ENCODE data around the gene AEBP2. TPM values are rescaled to one million over a fixed set of nuclear protein-coding genes. Genes with fewer than 3 reads are reported as not detected.

The AEBP2 gene
- total RNA-seq, 1 experiment from 2014 or later: 31.6 TPM

GRCh38 chr12:19529951-19530636, 90.8 kb downstream of the AEBP2 start:
- no peak for DNase-seq
- H3K36me3 ChIP-seq (ENCODE audit: insufficient read depth, low read length): no peaks in the 10 kb centered on the region
- H3K9me2 ChIP-seq (replicated peaks; ENCODE audit: insufficient read depth, low read length): no peaks in the 10 kb centered on the region
- H3K27ac ChIP-seq (ENCODE audit: low read length): no peak overlapping the region
- no peak overlapping the region for H3K4me3 ChIP-seq (ENCODE audit: low read length)
- no peak overlapping the region for H3K9ac ChIP-seq (ENCODE audit: low read length)
- no peak overlapping the region for H2AFZ ChIP-seq (ENCODE audit: low read length)
- H3K79me2 ChIP-seq (ENCODE audit: low read length): no peaks in the 10 kb centered on the region
- no peaks in the 10 kb centered on the region for H3K9me3 ChIP-seq (ENCODE audit: low read length)
- no peak overlapping the region for H3K4me2 ChIP-seq (ENCODE audit: low read depth, low read length, poor library complexity, severe bottlenecking)
- no peaks in the 10 kb centered on the region for H4K20me1 ChIP-seq (ENCODE audit: insufficient read depth, low read depth, low read length)
- H3K4me1 ChIP-seq (ENCODE audit: low read length): no peaks in the 10 kb centered on the region
- no peaks in the 10 kb centered on the region for H3K27me3 ChIP-seq (ENCODE audit: low read length)

- H3K4me3 ChIP-seq (ENCODE audit: low read length): no peak overlapping the region
- H3K36me3 ChIP-seq (ENCODE audit: insufficient read depth, low read length): no peaks in the 10 kb centered on the region
- no peaks in the 10 kb centered on the region for H3K9me3 ChIP-seq (ENCODE audit: low read length)
- H2AFZ ChIP-seq (ENCODE audit: low read length): no peak overlapping the region
- H3K4me1 ChIP-seq (ENCODE audit: low read length): no peaks in the 10 kb centered on the region
- no peaks in the 10 kb centered on the region for H3K79me2 ChIP-seq (ENCODE audit: low read length)
- DNase-seq: no peak
- H3K27me3 ChIP-seq (ENCODE audit: low read length): no peaks in the 10 kb centered on the region
- H3K27ac ChIP-seq (ENCODE audit: low read length): no peak overlapping the region
- H3K4me2 ChIP-seq (ENCODE audit: low read depth, low read length, poor library complexity, severe bottlenecking): no peak overlapping the region
- no peak overlapping the region for H3K9ac ChIP-seq (ENCODE audit: low read length)
- no peaks in the 10 kb centered on the region for H4K20me1 ChIP-seq (ENCODE audit: insufficient read depth, low read depth, low read length)
- H3K9me2 ChIP-seq (replicated peaks; ENCODE audit: insufficient read depth, low read length): no peaks in the 10 kb centered on the region
Measured at GRCh38 chr12:19530637-19531023, 91.3 kb downstream of the AEBP2 start.

- Histone ChIP-seq H2AFZ (ENCODE audit: low read length) (no peak overlapping the region), H3K9ac (ENCODE audit: low read length) (no peak overlapping the region), H3K27ac (ENCODE audit: low read length) (no peak overlapping the region), H3K4me1 (ENCODE audit: low read length) (no peaks in the 10 kb centered on the region), H4K20me1 (ENCODE audit: insufficient read depth, low read depth, low read length) (no peaks in the 10 kb centered on the region), H3K9me3 (ENCODE audit: low read length) (no peaks in the 10 kb centered on the region), H3K36me3 (ENCODE audit: insufficient read depth, low read length) (no peaks in the 10 kb centered on the region), H3K4me3 (ENCODE audit: low read length) (no peak overlapping the region), H3K27me3 (ENCODE audit: low read length) (no peaks in the 10 kb centered on the region), H3K9me2 (replicated peaks; ENCODE audit: insufficient read depth, low read length) (no peaks in the 10 kb centered on the region), H3K4me2 (ENCODE audit: low read depth, low read length, poor library complexity, severe bottlenecking) (no peak overlapping the region), H3K79me2 (ENCODE audit: low read length) (no peaks in the 10 kb centered on the region)
- no peak for DNase-seq
Measured at GRCh38 chr12:19533567-19533966, 94.3 kb downstream of the AEBP2 start.

GRCh38 chr12:19539071-19539470, 99.8 kb downstream of the AEBP2 start:
- no peaks in the 10 kb centered on the region for H3K79me2 ChIP-seq (ENCODE audit: low read length)
- no peaks in the 10 kb centered on the region for H3K9me3 ChIP-seq (ENCODE audit: low read length)
- H3K4me1 ChIP-seq (ENCODE audit: low read length): no peaks in the 10 kb centered on the region
- H3K36me3 ChIP-seq (ENCODE audit: insufficient read depth, low read length): no peaks in the 10 kb centered on the region
- DNase-seq: no peak
- H3K9me2 ChIP-seq (replicated peaks; ENCODE audit: insufficient read depth, low read length): no peaks in the 10 kb centered on the region
- H4K20me1 ChIP-seq (ENCODE audit: insufficient read depth, low read depth, low read length): no peaks in the 10 kb centered on the region
- H3K27me3 ChIP-seq (ENCODE audit: low read length): no peaks in the 10 kb centered on the region
- no peak overlapping the region for H3K4me2 ChIP-seq (ENCODE audit: low read depth, low read length, poor library complexity, severe bottlenecking)
- H3K4me3 ChIP-seq (ENCODE audit: low read length): no peak overlapping the region
- no peak overlapping the region for H2AFZ ChIP-seq (ENCODE audit: low read length)
- H3K9ac ChIP-seq (ENCODE audit: low read length): no peak overlapping the region
- H3K27ac ChIP-seq (ENCODE audit: low read length): no peak overlapping the region

GRCh38 chr12:19539836-19540235, 100.5 kb downstream of the AEBP2 start:
- Histone ChIP-seq H3K27ac (ENCODE audit: low read length) (no peak overlapping the region), H3K9me2 (replicated peaks; ENCODE audit: insufficient read depth, low read length) (no peaks in the 10 kb centered on the region), H3K9me3 (ENCODE audit: low read length) (no peaks in the 10 kb centered on the region), H3K9ac (ENCODE audit: low read length) (no peak overlapping the region), H3K4me1 (ENCODE audit: low read length) (no peaks in the 10 kb centered on the region), H4K20me1 (ENCODE audit: insufficient read depth, low read depth, low read length) (no peaks in the 10 kb centered on the region), H2AFZ (ENCODE audit: low read length) (no peak overlapping the region), H3K79me2 (ENCODE audit: low read length) (no peaks in the 10 kb centered on the region), H3K4me3 (ENCODE audit: low read length) (no peak overlapping the region), H3K4me2 (ENCODE audit: low read depth, low read length, poor library complexity, severe bottlenecking) (no peak overlapping the region), H3K27me3 (ENCODE audit: low read length) (no peaks in the 10 kb centered on the region), H3K36me3 (ENCODE audit: insufficient read depth, low read length) (no peaks in the 10 kb centered on the region)
- no peak for DNase-seq

GRCh38 chr12:19542606-19543005, 103.3 kb downstream of the AEBP2 start:
- no peaks in the 10 kb centered on the region for H3K79me2 ChIP-seq (ENCODE audit: low read length)
- no peak overlapping the region for H2AFZ ChIP-seq (ENCODE audit: low read length)
- DNase-seq: no peak
- no peaks in the 10 kb centered on the region for H3K27me3 ChIP-seq (ENCODE audit: low read length)
- H3K4me3 ChIP-seq (ENCODE audit: low read length): no peak overlapping the region
- no peak overlapping the region for H3K4me2 ChIP-seq (ENCODE audit: low read depth, low read length, poor library complexity, severe bottlenecking)
- H3K9me3 ChIP-seq (ENCODE audit: low read length): no peaks in the 10 kb centered on the region
- H3K36me3 ChIP-seq (ENCODE audit: insufficient read depth, low read length): no peaks in the 10 kb centered on the region
- no peak overlapping the region for H3K27ac ChIP-seq (ENCODE audit: low read length)
- H3K9me2 ChIP-seq (replicated peaks; ENCODE audit: insufficient read depth, low read length): no peaks in the 10 kb centered on the region
- no peak overlapping the region for H3K9ac ChIP-seq (ENCODE audit: low read length)
- no peaks in the 10 kb centered on the region for H4K20me1 ChIP-seq (ENCODE audit: insufficient read depth, low read depth, low read length)
- no peaks in the 10 kb centered on the region for H3K4me1 ChIP-seq (ENCODE audit: low read length)

- no peaks in the 10 kb centered on the region for H3K4me1 ChIP-seq (ENCODE audit: low read length)
- H3K36me3 ChIP-seq (ENCODE audit: insufficient read depth, low read length): no peaks in the 10 kb centered on the region
- no peaks in the 10 kb centered on the region for H4K20me1 ChIP-seq (ENCODE audit: insufficient read depth, low read depth, low read length)
- DNase-seq: no peak
- no peak overlapping the region for H3K27ac ChIP-seq (ENCODE audit: low read length)
- no peak overlapping the region for H2AFZ ChIP-seq (ENCODE audit: low read length)
- no peak overlapping the region for H3K4me3 ChIP-seq (ENCODE audit: low read length)
- no peaks in the 10 kb centered on the region for H3K79me2 ChIP-seq (ENCODE audit: low read length)
- H3K27me3 ChIP-seq (ENCODE audit: low read length): no peaks in the 10 kb centered on the region
- no peak overlapping the region for H3K9ac ChIP-seq (ENCODE audit: low read length)
- H3K9me2 ChIP-seq (replicated peaks; ENCODE audit: insufficient read depth, low read length): no peaks in the 10 kb centered on the region
- H3K4me2 ChIP-seq (ENCODE audit: low read depth, low read length, poor library complexity, severe bottlenecking): no peak overlapping the region
- no peaks in the 10 kb centered on the region for H3K9me3 ChIP-seq (ENCODE audit: low read length)
Measured at GRCh38 chr12:19544353-19544752, 105.1 kb downstream of the AEBP2 start.

GRCh38 chr12:19545301-19545700, 106.0 kb downstream of the AEBP2 start:
- Histone ChIP-seq H3K9ac (ENCODE audit: low read length) (no peak overlapping the region), H3K36me3 (ENCODE audit: insufficient read depth, low read length) (no peaks in the 10 kb centered on the region), H3K27ac (ENCODE audit: low read length) (no peak overlapping the region), H3K4me1 (ENCODE audit: low read length) (no peaks in the 10 kb centered on the region), H3K4me2 (ENCODE audit: low read depth, low read length, poor library complexity, severe bottlenecking) (no peak overlapping the region), H3K9me3 (ENCODE audit: low read length) (no peaks in the 10 kb centered on the region), H3K79me2 (ENCODE audit: low read length) (no peaks in the 10 kb centered on the region), H3K27me3 (ENCODE audit: low read length) (no peaks in the 10 kb centered on the region), H3K4me3 (ENCODE audit: low read length) (no peak overlapping the region), H2AFZ (ENCODE audit: low read length) (no peak overlapping the region), H4K20me1 (ENCODE audit: insufficient read depth, low read depth, low read length) (no peaks in the 10 kb centered on the region), H3K9me2 (replicated peaks; ENCODE audit: insufficient read depth, low read length) (no peaks in the 10 kb centered on the region)
- no peak for DNase-seq

Data from Karpas-422 (cell line).